ENCODE data around the gene FMNL2. TPM values are rescaled to one million over a fixed set of nuclear protein-coding genes. Genes with fewer than 3 reads are reported as not detected.

The FMNL2 gene
- total RNA-seq, 1 experiment from 2014 or later = 28.1 TPM

DNA sequence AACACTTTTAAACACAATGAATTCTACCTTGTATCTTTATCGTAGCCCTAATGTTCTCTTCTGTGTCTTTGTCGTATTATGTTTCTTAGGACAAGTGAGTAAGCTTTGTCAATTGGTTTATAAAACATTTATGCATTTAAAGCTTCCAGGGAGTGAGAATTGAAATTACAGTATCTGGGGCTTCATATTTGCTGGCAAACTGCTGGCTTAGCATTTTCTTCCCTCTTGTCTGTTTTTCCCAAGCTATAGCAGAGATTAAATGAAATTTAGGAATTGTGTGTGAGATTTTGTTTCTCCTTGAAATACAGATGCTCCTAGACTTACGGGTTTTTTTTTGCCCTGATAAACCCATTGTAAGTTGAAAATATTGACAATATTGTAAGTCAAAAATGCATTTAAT, 73.3 kb downstream of the FMNL2 start:
- Histone ChIP-seq H2AFZ (ENCODE audit: low read depth, low read length, poor library complexity, severe bottlenecking) (no peak overlapping the region), H3K27me3 (ENCODE audit: insufficient read depth, low read length) (no peaks in the 10 kb centered on the region), H3K4me1 (ENCODE audit: control insufficient read depth in 1 of 2, insufficient read depth in 2 of 2, low read length in 2 of 2) (peaks cover 17 to 56% of the 10 kb centered on the region in 2 experiments), H4K20me1 (ENCODE audit: insufficient read depth) (no peaks in the 10 kb centered on the region), H3K4me2 (ENCODE audit: low read length) (no peak overlapping the region), H3K36me3 (ENCODE audit: control insufficient read depth in 1 of 2, insufficient read depth in 2 of 2, low read length in 2 of 2) (no peaks in the 10 kb centered on the region), H3K79me2 (ENCODE audit: insufficient read depth, low read length) (peaks cover 66% of the 10 kb centered on the region), H3K4me3 (replicated peaks in 1 of 2; ENCODE audit: low read depth in 1 of 2, low read length in 2 of 2) (no peak overlapping the region), H3K9me2 (ENCODE audit: insufficient read depth) (no peaks in the 10 kb centered on the region; the same call in 1 of the 2 replicates), H3K9ac (ENCODE audit: low read length) (no peak overlapping the region), H3K27ac (ENCODE audit: low read depth, low read length) (no peak overlapping the region), H3K9me3 (ENCODE audit: control insufficient read depth in 1 of 2, insufficient read depth in 1 of 2, low read depth in 1 of 2, low read length in 2 of 2) (no peaks in the 10 kb centered on the region)
- no TSS peak for BruUV-seq (replicated peaks)
- ChIA-PET RAD21 (ENCODE audit: low non-redundant PET in 1 of 2, low total read pairs in 2 of 2, uncharacterized antibody in 2 of 2, unreplicated experiment in 2 of 2) (no interaction called here), CTCF (no interaction called here), POLR2A (no interaction called here)
- TF ChIP-seq POLR2AphosphoS5 (IDR thresholded peaks at IDR 0.05; ENCODE audit: low read depth, low read length) (no peak), YY1 (IDR thresholded peaks at IDR 0.05; ENCODE audit: extremely low read depth, insufficient replicate concordance, low read depth, low read length) (no peak), POLR2A (IDR thresholded peaks at IDR 0.05; ENCODE audit: borderline replicate concordance, extremely low read depth, insufficient read depth, insufficient read length) (no peak), JUND (IDR thresholded peaks at IDR 0.05) (no peak), EZH2phosphoT487 (IDR thresholded peaks at IDR 0.05; ENCODE audit: borderline replicate concordance) (no peak), ZFX (IDR thresholded peaks at IDR 0.05) (no peak), TCF7L2 (IDR thresholded peaks at IDR 0.05; ENCODE audit: borderline replicate concordance, extremely low read depth, insufficient read depth, insufficient read length) (no peak), ZNF274 (IDR thresholded peaks at IDR 0.05; ENCODE audit: low read depth, low read length) (no peak), CEBPB (IDR thresholded peaks at IDR 0.05; ENCODE audit: low read depth) (no peak), EGR1 (IDR thresholded peaks at IDR 0.05; ENCODE audit: low read depth) (no peak), CTCF (IDR thresholded peaks at IDR 0.05 in 2 of 3, conservative IDR thresholded peaks at IDR 0.05 in 1 of 3; ENCODE audit: borderline replicate concordance in 1 of 3, insufficient read depth in 1 of 3, low read depth in 2 of 3, low read length in 2 of 3) (no peak), ATF3 (IDR thresholded peaks at IDR 0.05) (no peak), MAX (IDR thresholded peaks at IDR 0.05) (no peak), EZH2 (IDR thresholded peaks at IDR 0.05) (no peak), RAD21 (IDR thresholded peaks at IDR 0.05; ENCODE audit: low read depth) (no peak), REST (IDR thresholded peaks at IDR 0.05; ENCODE audit: low read depth) (no peak)
- TF ChIP-seq, protein P1, sequence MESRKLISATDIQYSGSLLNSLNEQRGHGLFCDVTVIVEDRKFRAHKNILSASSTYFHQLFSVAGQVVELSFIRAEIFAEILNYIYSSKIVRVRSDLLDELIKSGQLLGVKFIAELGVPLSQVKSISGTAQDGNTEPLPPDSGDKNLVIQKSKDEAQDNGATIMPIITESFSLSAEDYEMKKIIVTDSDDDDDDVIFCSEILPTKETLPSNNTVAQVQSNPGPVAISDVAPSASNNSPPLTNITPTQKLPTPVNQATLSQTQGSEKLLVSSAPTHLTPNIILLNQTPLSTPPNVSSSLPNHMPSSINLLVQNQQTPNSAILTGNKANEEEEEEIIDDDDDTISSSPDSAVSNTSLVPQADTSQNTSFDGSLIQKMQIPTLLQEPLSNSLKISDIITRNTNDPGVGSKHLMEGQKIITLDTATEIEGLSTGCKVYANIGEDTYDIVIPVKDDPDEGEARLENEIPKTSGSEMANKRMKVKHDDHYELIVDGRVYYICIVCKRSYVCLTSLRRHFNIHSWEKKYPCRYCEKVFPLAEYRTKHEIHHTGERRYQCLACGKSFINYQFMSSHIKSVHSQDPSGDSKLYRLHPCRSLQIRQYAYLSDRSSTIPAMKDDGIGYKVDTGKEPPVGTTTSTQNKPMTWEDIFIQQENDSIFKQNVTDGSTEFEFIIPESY (IDR thresholded peaks at IDR 0.05; ENCODE audit: extremely low read depth, insufficient replicate concordance, low read length) = no peak
- intact Hi-C loops (cut with micrococcal nuclease) = no loop called here
- DNase-seq (ENCODE audit: low read depth, low spot score) (no peak), ATAC-seq (no peak)

Measured in HCT116 (cell line).